Activated T-cell treated with anti-CD3 and anti-CD28 coated beads, Interleukin-2, amount 50 U/mL, for 48 hours (primary cell): Measurements from ENCODE around the gene NSD1.

Source experiments
- DNase-seq, 2 experiments: peaks; one replicate each; pipeline ENCODE4 v3.0.0-alpha.2; 2020

NSD1 gene

GRCh38 chr5:177297922-177298321 is 164.3 kb downstream of the NSD1 start:
- no peak for DNase-seq

- DNase-seq: no peak
Measured at GRCh38 chr5:177299697-177300096, 166.1 kb downstream of the NSD1 start.

GRCh38 chr5:177300236-177300880 is 166.8 kb downstream of the NSD1 start:
- DNase-seq: peak; percentile 38 to 46

- no peak for DNase-seq
Measured at GRCh38 chr5:177300951-177301350, 167.4 kb downstream of the NSD1 start.

- DNase-seq: no peak
Measured at GRCh38 chr5:177301503-177302165, 168.1 kb downstream of the NSD1 start.

- peak in 1 of 2 experiments; percentile 49 for DNase-seq
Measured at GRCh38 chr5:177302354-177303110, 169.0 kb downstream of the NSD1 start.

- DNase-seq: peak; percentile 90 to 93
Measured at GRCh38 chr5:177303121-177303924, 169.8 kb downstream of the NSD1 start, which contains the start of the genes PRELID1 and RAB24. Gene PRELID1 (plus strand): TSS chr5:177303799. CDS start chr5:177303986, 187 bp downstream. Gene RAB24 (minus strand): TSS chr5:177303719. CDS start chr5:177303288, 431 bp downstream.

- DNase-seq: peak in 1 of 2 experiments; percentile 43
Measured at GRCh38 chr5:177303925-177304391, 170.4 kb downstream of the NSD1 start.

- peak; percentile 48 to 54 for DNase-seq
Measured at GRCh38 chr5:177304392-177305119, 171.0 kb downstream of the NSD1 start.

- peak in 1 of 2 experiments; percentile 21 for DNase-seq
Measured at GRCh38 chr5:177306103-177306640, 172.6 kb downstream of the NSD1 start.

- peak in 1 of 2 experiments; percentile 22 for DNase-seq
Measured at GRCh38 chr5:177306674-177307543, 173.3 kb downstream of the NSD1 start.

- peak in 1 of 2 experiments; percentile 22 for DNase-seq
Measured at GRCh38 chr5:177307544-177308363, 174.2 kb downstream of the NSD1 start.

GRCh38 chr5:177308740-177309139 is 175.2 kb downstream of the NSD1 start:
- no peak for DNase-seq

- DNase-seq: peak; percentile 82 to 85
Measured at GRCh38 chr5:177309351-177310191, 176.0 kb downstream of the NSD1 start.

GRCh38 chr5:177310332-177310731 is 176.8 kb downstream of the NSD1 start:
- DNase-seq: no peak

GRCh38 chr5:177310757-177311391 is 177.3 kb downstream of the NSD1 start:
- DNase-seq: peak; percentile 45 to 46

- DNase-seq: no peak
Measured at GRCh38 chr5:177311392-177311722, 177.8 kb downstream of the NSD1 start.
